HG03139 (cell line): ENCODE results near the gene TMEM179.

Experiments used
- ATAC-seq: cut with Tn5 transposase; IDR thresholded peaks from one replicate; pipeline ENCODE4 v1.9.1; 2021; ENCODE audit not compliant: unreplicated experiment

Gene TMEM179

GRCh38 chr14:104547310-104547997 is 57.1 kb downstream of the TMEM179 start:
- ATAC-seq, result no peak

GRCh38 chr14:104546591-104547309 is 57.8 kb downstream of the TMEM179 start:
- ATAC-seq, result no peak

GRCh38 chr14:104545942-104546501 is 58.5 kb downstream of the TMEM179 start:
- ATAC-seq, result no peak

- ATAC-seq, result no peak
Observed at GRCh38 chr14:104545151-104545941, 59.2 kb downstream of the TMEM179 start.

- ATAC-seq, result no peak
Observed at GRCh38 chr14:104544362-104544961, 60.1 kb downstream of the TMEM179 start.

- ATAC-seq, result no peak
Observed at GRCh38 chr14:104542871-104543830, 61.4 kb downstream of the TMEM179 start.

GRCh38 chr14:104541905-104542465 is 62.6 kb downstream of the TMEM179 start:
- no peak for ATAC-seq
